Muscle of leg (tissue), 11 donors: ENCODE measurements around the gene LY6G5B. TPM values are rescaled to one million over a fixed set of nuclear protein-coding genes. Genes with fewer than 3 reads are reported as not detected.

ENCODE experiments used
- DNase-seq: peaks from one replicate; pipeline ENCODE4 v3.0.0; 2013
- H3K27ac ChIP-seq: one replicate; pipeline ENCODE4 v1.5.1; 2013; ENCODE audit warnings: mild to moderate bottlenecking, low read length, control low read depth
- H3K27me3 ChIP-seq: one replicate; pipeline ENCODE4 v1.6.1; 2013; ENCODE audit warnings: low read length; ENCODE audit not compliant: control insufficient read depth, insufficient read depth
- H3K36me3 ChIP-seq: one replicate; pipeline ENCODE4 v1.6.1; 2013; ENCODE audit warnings: low read length; ENCODE audit not compliant: control insufficient read depth, insufficient read depth
- H3K4me1 ChIP-seq: one replicate; pipeline ENCODE4 v1.6.1; 2013; ENCODE audit warnings: low read length; ENCODE audit not compliant: control insufficient read depth, insufficient read depth
- H3K4me3 ChIP-seq: one replicate; pipeline ENCODE4 v1.5.1; 2013; ENCODE audit warnings: low read length, control low read depth
- H3K9me3 ChIP-seq: replicated peaks from 2 replicates; pipeline ENCODE4 v1.6.1; 2013; ENCODE audit warnings: low read depth, low read length; ENCODE audit not compliant: control insufficient read depth
- WGBS: methylation state at CpG from one replicate; pipeline ENCODE4 v1.1.5; 2013; ENCODE audit warnings: missing lambda C conversion rate; ENCODE audit not compliant: insufficient coverage; 5-methylcytosine and 5-hydroxymethylcytosine counted together
- polyA plus RNA-seq, 8 donors: library from polyadenylated mRNA; unstranded; fragments of 120-200 nt; gene quantifications; one replicate each; pipeline versions ENCODE4 v1.2.1 to v1.2.3, GENCODE V29; 2013; ENCODE audit warnings: inconsistent platforms in 1 of 8, low replicate concordance in 1 of 8; ENCODE audit not compliant: insufficient read length in 8 of 8, insufficient read depth in 1 of 8
- total RNA-seq: library from RNA; stranded (reverse); fragments of 120-200 nt; gene quantifications from one replicate; pipeline ENCODE4 v1.2.4, GENCODE V29; 2013

LY6G5B gene
- total and polyA plus RNA-seq, 9 donors: 4.9 to 16.7 (median 12.4) TPM

DNA sequence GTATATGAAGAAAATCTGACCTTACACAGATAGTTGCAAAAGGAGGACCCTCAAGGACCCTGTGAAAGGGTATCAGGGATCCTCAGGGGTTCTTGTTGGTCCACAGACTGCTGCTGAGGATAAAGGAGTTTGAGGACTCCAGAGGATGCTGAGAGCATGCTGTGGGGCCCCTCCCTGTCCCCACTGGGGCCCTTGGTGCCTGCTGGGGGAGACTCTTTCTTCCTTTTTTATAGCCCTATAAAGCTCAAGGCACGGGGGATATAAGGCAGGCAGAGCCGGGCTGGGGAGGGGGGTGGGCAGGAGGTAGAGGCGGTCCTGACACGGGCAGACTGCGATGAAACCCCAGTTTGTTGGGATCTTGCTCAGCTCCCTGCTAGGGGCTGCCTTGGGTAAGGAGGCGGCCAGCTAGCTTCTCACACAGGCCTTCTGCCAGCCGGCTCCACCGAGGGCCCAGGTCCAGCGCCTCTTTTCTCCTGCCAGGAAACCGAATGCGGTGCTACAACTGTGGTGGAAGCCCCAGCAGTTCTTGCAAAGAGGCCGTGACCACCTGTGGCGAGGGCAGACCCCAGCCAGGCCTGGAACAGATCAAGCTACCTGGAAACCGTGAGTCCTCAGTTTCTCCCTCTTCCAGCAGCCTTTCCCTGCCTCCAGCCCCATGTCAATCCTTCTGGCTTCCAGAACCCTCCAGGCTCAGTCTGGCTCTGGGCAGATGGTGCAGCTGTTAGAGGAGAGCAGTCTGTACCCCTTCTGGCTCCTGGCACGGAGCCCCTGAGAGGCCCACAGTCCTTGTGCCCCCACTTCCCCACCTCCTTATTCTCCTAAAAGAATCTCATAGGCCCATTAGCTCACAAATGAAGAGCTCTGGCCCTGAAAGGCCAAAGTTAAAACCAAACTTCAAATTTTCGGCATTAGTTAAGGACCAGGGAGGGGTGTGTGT is 45.5 kb downstream of the LY6G5B start, which contains the start of gene LY6G6D:
Gene LY6G6D (plus strand): TSS at position 327 of the 937 bp plus-strand sequence. CDS start 8 bp downstream, at position 335.
- Histone ChIP-seq H3K9me3 (no peaks in the 10 kb centered on the region), H3K4me3 (no peak within 1 kb of the TSS), H3K4me1 (peaks cover 18% of the 10 kb centered on the region), H3K27ac (no peak within 1 kb of the TSS), H3K27me3 (no peaks in the 10 kb centered on the region), H3K36me3 (no peaks in the 10 kb centered on the region)
- 27% methylated on average over 10 of the region's 16 CpGs for WGBS
- peak; percentile 47 for DNase-seq

DNA sequence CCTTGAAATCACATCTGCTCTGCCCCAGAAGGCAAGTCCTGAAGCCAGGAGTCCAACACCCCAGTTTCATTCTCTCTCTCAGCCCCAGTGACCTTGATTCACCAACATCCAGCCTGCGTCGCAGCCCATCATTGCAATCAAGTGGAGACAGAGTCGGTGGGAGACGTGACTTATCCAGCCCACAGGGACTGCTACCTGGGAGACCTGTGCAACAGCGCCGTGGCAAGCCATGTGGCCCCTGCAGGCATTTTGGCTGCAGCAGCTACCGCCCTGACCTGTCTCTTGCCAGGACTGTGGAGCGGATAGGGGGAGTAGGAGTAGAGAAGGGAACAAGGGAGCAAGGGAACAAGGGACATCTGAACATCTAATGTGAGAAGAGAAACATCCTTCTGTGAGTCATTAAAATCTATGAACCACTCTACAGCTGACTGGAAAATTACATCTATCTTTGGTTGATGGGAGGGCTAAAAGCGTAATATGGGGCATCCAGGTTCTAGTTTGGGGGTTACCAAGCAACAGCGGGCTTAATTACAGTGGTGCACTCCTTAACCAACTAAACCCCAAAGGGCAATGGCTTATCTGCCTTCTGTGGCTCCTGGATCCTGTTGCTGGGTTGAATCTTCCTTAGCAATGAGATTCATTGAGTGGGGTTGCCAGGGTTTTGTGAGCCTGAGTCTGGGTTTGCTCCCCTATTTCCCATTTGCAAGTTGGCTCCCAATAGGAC is 47.9 kb downstream of the LY6G5B start:
- H3K9me3 ChIP-seq: no peaks in the 10 kb centered on the region
- H3K27me3 ChIP-seq: no peaks in the 10 kb centered on the region
- 52% methylated on average over 4 of the region's 10 CpGs for WGBS
- H3K27ac ChIP-seq: no peak overlapping the region
- DNase-seq: no peak
- no peaks in the 10 kb centered on the region for H3K36me3 ChIP-seq
- H3K4me3 ChIP-seq: no peak overlapping the region
- peaks cover 18% of the 10 kb centered on the region for H3K4me1 ChIP-seq

DNA sequence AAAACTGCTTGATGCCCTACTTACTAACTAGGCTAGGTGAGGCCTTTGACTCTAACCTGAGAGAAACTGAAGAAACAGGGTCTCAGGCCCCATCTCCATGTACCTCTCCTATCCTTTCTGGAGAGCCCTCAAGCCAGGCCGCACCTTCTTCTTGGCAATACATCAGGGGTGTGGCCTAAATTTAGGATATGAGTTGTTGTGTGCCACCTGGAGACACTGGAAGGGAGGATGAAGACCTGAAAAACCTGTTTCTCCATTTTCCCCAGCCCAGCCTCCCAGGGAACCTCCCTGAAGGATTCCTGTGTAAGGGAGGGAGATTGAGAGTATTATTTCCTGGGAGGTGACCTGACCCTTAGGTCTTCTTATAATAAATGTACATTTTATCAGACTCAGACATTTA is 48.5 kb downstream of the LY6G5B start:
- no peak overlapping the region for H3K4me3 ChIP-seq
- no peak for DNase-seq
- H3K27ac ChIP-seq: no peak overlapping the region
- no CpG with 5 or more reads among the region's 1 CpG for WGBS
- no peaks in the 10 kb centered on the region for H3K9me3 ChIP-seq
- no peaks in the 10 kb centered on the region for H3K27me3 ChIP-seq
- H3K36me3 ChIP-seq: no peaks in the 10 kb centered on the region
- H3K4me1 ChIP-seq: peaks cover 18% of the 10 kb centered on the region

DNA sequence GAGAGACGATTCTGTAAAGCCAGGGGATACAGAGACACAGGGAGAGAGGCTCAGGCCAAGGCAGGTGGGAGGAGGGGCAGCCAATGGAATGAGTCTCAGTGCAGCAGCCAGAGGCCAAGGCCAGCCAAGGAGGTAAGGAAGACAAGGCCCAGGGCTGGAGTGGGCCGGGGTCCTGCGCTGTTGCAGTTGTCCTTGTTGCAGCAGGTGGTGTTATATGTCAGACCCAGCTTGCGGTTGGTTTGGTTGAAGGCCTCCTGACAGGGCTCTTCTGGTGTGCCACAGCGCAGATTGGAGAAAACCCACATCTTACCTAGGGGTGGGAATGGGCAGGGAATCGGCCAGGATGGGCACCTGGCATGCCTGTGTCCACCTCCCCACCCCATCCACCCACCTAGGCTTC is 49.2 kb downstream of the LY6G5B start:
- Histone ChIP-seq H3K9me3 (no peaks in the 10 kb centered on the region), H3K27me3 (no peaks in the 10 kb centered on the region), H3K4me1 (peaks cover 14% of the 10 kb centered on the region), H3K4me3 (no peak overlapping the region), H3K36me3 (peaks cover 2% of the 10 kb centered on the region), H3K27ac (no peak overlapping the region)
- WGBS: 80% methylated on average over 4 of the region's 6 CpGs
- DNase-seq: no peak

DNA sequence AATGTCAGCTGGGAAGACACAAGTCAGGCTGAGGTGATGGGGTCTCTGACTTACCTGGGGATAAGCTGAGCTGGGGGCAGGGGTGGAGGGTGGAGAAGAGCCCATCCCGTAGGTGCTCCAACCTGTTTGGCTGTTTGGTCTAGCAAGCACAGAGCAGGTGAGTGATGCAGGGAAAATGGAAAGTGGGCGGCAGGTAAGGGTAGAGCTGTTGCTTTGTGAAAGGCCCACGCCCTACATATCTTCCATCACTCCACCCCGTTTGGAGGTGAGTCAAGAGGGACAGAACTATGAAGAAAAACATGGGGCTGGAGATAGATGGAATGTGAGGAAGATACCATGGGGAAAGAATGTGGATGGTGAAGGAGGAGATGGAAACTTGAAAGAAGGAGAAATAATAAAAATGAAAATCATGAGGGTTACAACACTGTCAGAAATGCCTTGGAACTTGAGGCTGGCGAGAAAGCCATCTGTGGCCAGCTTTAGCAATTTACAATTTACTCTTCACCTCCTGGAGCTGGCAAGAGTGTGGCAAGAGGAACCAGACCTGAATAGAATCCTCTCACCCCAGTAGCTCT is 50.5 kb downstream of the LY6G5B start:
- WGBS: 100% methylated on average over 1 of the region's 5 CpGs

DNA sequence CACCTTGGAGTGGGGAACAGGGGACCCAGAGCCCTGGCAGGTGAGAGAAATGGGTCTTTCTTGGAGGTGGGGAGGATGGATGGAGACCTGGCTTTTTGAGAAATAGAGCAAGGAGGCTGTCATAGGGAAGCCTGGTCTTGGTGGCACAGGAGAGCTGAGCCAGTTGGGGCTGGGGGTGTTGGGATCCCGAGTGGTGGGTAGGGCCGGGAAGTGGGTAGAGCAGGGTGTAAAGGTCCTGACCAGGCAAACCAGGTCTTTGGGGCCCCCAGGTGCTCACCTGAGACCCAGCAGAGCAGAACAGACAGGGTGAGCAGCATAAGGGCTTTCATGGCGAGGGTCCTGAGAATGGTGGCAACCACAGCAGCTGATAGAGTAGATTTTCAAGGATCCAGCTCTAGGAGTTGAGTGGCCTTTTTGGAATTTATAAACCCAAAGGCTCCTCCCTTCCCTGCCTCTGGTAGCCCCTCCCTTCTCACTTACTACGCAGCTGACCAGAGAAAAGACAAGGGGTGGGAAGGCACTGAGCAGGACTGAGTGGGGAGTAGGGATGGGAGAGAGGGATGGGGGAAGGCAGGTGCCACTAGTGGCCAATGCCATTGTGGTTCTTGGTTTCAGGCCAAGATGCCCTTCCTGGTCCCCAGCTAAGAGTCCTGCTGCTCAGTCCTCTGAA is 51.7 kb downstream of the LY6G5B start, which contains the start of gene LY6G6C:
Gene LY6G6C (minus strand): TSS at position 396 of the 670 bp plus-strand sequence. CDS start 67 bp downstream, at position 329.
- no peak within 1 kb of the TSS for H3K27ac ChIP-seq
- 100% methylated on average over 2 of the region's 4 CpGs for WGBS
- no peak for DNase-seq
- no peaks in the 10 kb centered on the region for H3K4me1 ChIP-seq
- no peaks in the 10 kb centered on the region for H3K9me3 ChIP-seq
- H3K4me3 ChIP-seq: no peak within 1 kb of the TSS
- H3K27me3 ChIP-seq: no peaks in the 10 kb centered on the region
- peaks cover 24% of the 10 kb centered on the region for H3K36me3 ChIP-seq

More for the DNA sequence above, 50.5 kb downstream of the LY6G5B start:
- H3K27ac ChIP-seq: no peak overlapping the region
- H3K9me3 ChIP-seq: no peaks in the 10 kb centered on the region
- no peak overlapping the region for H3K4me3 ChIP-seq
- no peak for DNase-seq
- peaks cover 12% of the 10 kb centered on the region for H3K36me3 ChIP-seq
- H3K4me1 ChIP-seq: peaks cover 4% of the 10 kb centered on the region
- no peaks in the 10 kb centered on the region for H3K27me3 ChIP-seq

DNA sequence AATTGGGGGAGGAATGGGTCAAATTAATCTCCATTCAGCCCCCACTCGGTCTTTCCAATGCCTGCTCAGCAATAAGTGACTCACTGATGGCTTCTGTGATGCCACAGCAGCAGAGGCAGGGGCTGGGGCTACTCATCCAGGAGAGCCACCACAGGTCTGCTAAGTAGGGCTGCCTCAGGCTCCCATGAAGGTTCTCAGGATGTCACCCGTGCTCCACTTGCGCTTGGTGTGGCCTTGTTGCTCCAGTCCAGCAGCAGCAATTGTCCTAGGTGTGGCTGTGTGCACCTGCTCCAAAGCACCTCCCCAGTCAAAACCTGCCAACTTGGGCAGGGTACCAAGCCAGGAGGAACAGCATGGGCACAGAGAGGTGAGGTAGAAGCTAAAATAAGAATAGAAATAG is 52.4 kb downstream of the LY6G5B start:
- WGBS: 95% methylated on average over 3 of the region's 3 CpGs
- peaks cover 1% of the 10 kb centered on the region for H3K4me1 ChIP-seq
- peaks cover 30% of the 10 kb centered on the region for H3K36me3 ChIP-seq
- DNase-seq: no peak
- no peaks in the 10 kb centered on the region for H3K27me3 ChIP-seq
- no peaks in the 10 kb centered on the region for H3K9me3 ChIP-seq
- no peak overlapping the region for H3K27ac ChIP-seq
- H3K4me3 ChIP-seq: no peak overlapping the region

Other genes with a start within 250 kb of the LY6G5B start
Only the 30 nearest of the 37 such genes appear.
- not detected for gene MCCD1, start 141.0 kb upstream of the LY6G5B start, total RNA-seq
- gene MCCD1, start 141.0 kb upstream of the LY6G5B start, polyA plus RNA-seq: not detected
- 354 TPM for gene DDX39B, start 128.0 kb upstream of the LY6G5B start, total RNA-seq
- 100 to 1,000 TPM; 311 to 433 (median 373) TPM for gene DDX39B, start 128.0 kb upstream of the LY6G5B start, polyA plus RNA-seq
- 1.4 TPM for gene ATP6V1G2, start 123.4 kb upstream of the LY6G5B start, total RNA-seq
- 1 to 10 TPM; 2.1 to 5.6 (median 4.6) TPM for gene ATP6V1G2, start 123.4 kb upstream of the LY6G5B start, polyA plus RNA-seq
- gene NFKBIL1, start 122.4 kb upstream of the LY6G5B start, total RNA-seq: 19.1 TPM
- 10 to 100 TPM; 16.3 to 20.6 (median 17.2) TPM for gene NFKBIL1, start 122.4 kb upstream of the LY6G5B start, polyA plus RNA-seq
- 0.04 TPM for gene LTA, start 97.7 kb upstream of the LY6G5B start, total RNA-seq
- gene LTA, start 97.7 kb upstream of the LY6G5B start, polyA plus RNA-seq: under 1 TPM in 5 of 8 donors, not detected in 3; 0.12 to 0.26 (median 0.19) TPM
- gene TNF, start 94.4 kb upstream of the LY6G5B start, total RNA-seq: 0.22 TPM
- gene TNF, start 94.4 kb upstream of the LY6G5B start, polyA plus RNA-seq: under 1 TPM in 6 of 8 donors, not detected in 2; 0.08 to 0.80 (median 0.25) TPM
- gene LTB, start 87.6 kb upstream of the LY6G5B start, total RNA-seq: 0.58 TPM
- 1 to 10 TPM; 1.1 to 2.9 (median 2.3) TPM for gene LTB, start 87.6 kb upstream of the LY6G5B start, polyA plus RNA-seq
- gene LST1, start 83.7 kb upstream of the LY6G5B start, total RNA-seq: 9.0 TPM
- 1 to 10 TPM; 5.0 to 7.7 (median 6.8) TPM for gene LST1, start 83.7 kb upstream of the LY6G5B start, polyA plus RNA-seq
- not detected for gene NCR3, start 77.0 kb upstream of the LY6G5B start, total RNA-seq
- under 1 TPM in 1 of 8 donors, not detected in 7; 0.14 TPM for gene NCR3, start 77.0 kb upstream of the LY6G5B start, polyA plus RNA-seq
- gene AIF1, start 54.7 kb upstream of the LY6G5B start, total RNA-seq: 29.2 TPM
- gene AIF1, start 54.7 kb upstream of the LY6G5B start, polyA plus RNA-seq: 10 to 100 TPM; 18.7 to 29.5 (median 21.1) TPM
- 51.3 TPM for gene PRRC2A, start 49.3 kb upstream of the LY6G5B start, total RNA-seq
- gene PRRC2A, start 49.3 kb upstream of the LY6G5B start, polyA plus RNA-seq: 100 to 1,000 TPM; 124 to 175 (median 153) TPM
- gene BAG6, start 17.3 kb upstream of the LY6G5B start, total RNA-seq: 150 TPM
- gene BAG6, start 17.3 kb upstream of the LY6G5B start, polyA plus RNA-seq: 100 to 1,000 TPM; 170 to 229 (median 214) TPM
- 2.6 TPM for gene APOM, start 14.1 kb upstream of the LY6G5B start, total RNA-seq
- gene APOM, start 14.1 kb upstream of the LY6G5B start, polyA plus RNA-seq: 1 to 10 TPM; 3.5 to 8.5 (median 4.1) TPM
- 17.1 TPM for gene C6orf47, start 9.2 kb upstream of the LY6G5B start, total RNA-seq
- 10 to 100 TPM; 13.7 to 18.9 (median 14.7) TPM for gene C6orf47, start 9.2 kb upstream of the LY6G5B start, polyA plus RNA-seq
- 9.8 TPM for gene GPANK1, start 5.0 kb upstream of the LY6G5B start, total RNA-seq
- gene GPANK1, start 5.0 kb upstream of the LY6G5B start, polyA plus RNA-seq: 10 to 100 TPM; 13.8 to 19.0 (median 15.7) TPM
- gene CSNK2B, start 3.9 kb upstream of the LY6G5B start, total RNA-seq: 107 TPM
- 100 to 1,000 TPM; 127 to 175 (median 140) TPM for gene CSNK2B, start 3.9 kb upstream of the LY6G5B start, polyA plus RNA-seq
- gene LY6G5C, start 11.1 kb downstream of the LY6G5B start, total RNA-seq: 0.80 TPM
- 1 to 10 TPM in 7 of 8 donors, under 1 TPM in 1; 0.70 to 3.9 (median 2.2) TPM for gene LY6G5C, start 11.1 kb downstream of the LY6G5B start, polyA plus RNA-seq
- gene ABHD16A, start 33.3 kb downstream of the LY6G5B start, total RNA-seq: 50.8 TPM
- gene ABHD16A, start 33.3 kb downstream of the LY6G5B start, polyA plus RNA-seq: 10 to 100 TPM; 42.0 to 55.8 (median 44.9) TPM
- not detected for gene LY6G6F, start 36.9 kb downstream of the LY6G5B start, total RNA-seq
- gene LY6G6F, start 36.9 kb downstream of the LY6G5B start, polyA plus RNA-seq: not detected
- 0.58 TPM for gene LY6G6D, start 45.4 kb downstream of the LY6G5B start, total RNA-seq
- gene LY6G6D, start 45.4 kb downstream of the LY6G5B start, polyA plus RNA-seq: 1 to 10 TPM in 1 of 8 donors, under 1 TPM in 4, not detected in 3; 0.31 to 1.7 (median 0.75) TPM
- gene LY6G6C, start 51.8 kb downstream of the LY6G5B start, total RNA-seq: 0.09 TPM
- 1 to 10 TPM in 1 of 8 donors, under 1 TPM in 6, not detected in 1; 0.15 to 1.2 (median 0.37) TPM for gene LY6G6C, start 51.8 kb downstream of the LY6G5B start, polyA plus RNA-seq
- 0.09 TPM for gene MPIG6B, start 53.4 kb downstream of the LY6G5B start, total RNA-seq
- gene MPIG6B, start 53.4 kb downstream of the LY6G5B start, polyA plus RNA-seq: 1 to 10 TPM in 1 of 8 donors, under 1 TPM in 7; 0.44 to 1.2 (median 0.74) TPM
- gene DDAH2, start 59.3 kb downstream of the LY6G5B start, total RNA-seq: 101 TPM
- gene DDAH2, start 59.3 kb downstream of the LY6G5B start, polyA plus RNA-seq: 100 to 1,000 TPM; 111 to 147 (median 135) TPM
- 219 TPM for gene CLIC1, start 66.6 kb downstream of the LY6G5B start, total RNA-seq
- 100 to 1,000 TPM; 117 to 177 (median 152) TPM for gene CLIC1, start 66.6 kb downstream of the LY6G5B start, polyA plus RNA-seq
- gene MSH5, start 70.0 kb downstream of the LY6G5B start, total RNA-seq: 9.1 TPM
- 10 to 100 TPM in 6 of 8 donors, 1 to 10 TPM in 2; 5.3 to 20.8 (median 11.5) TPM for gene MSH5, start 70.0 kb downstream of the LY6G5B start, polyA plus RNA-seq
- 2.7 TPM for gene SAPCD1, start 92.7 kb downstream of the LY6G5B start, total RNA-seq
- gene SAPCD1, start 92.7 kb downstream of the LY6G5B start, polyA plus RNA-seq: 1 to 10 TPM; 1.4 to 6.3 (median 2.9) TPM
- 1.2 TPM for gene VWA7, start 107.4 kb downstream of the LY6G5B start, total RNA-seq
- gene VWA7, start 107.4 kb downstream of the LY6G5B start, polyA plus RNA-seq: 1 to 10 TPM in 7 of 8 donors, under 1 TPM in 1; 0.71 to 2.1 (median 1.6) TPM
- 21.9 TPM for gene VARS1, start 125.8 kb downstream of the LY6G5B start, total RNA-seq
- 10 to 100 TPM; 35.1 to 63.0 (median 51.2) TPM for gene VARS1, start 125.8 kb downstream of the LY6G5B start, polyA plus RNA-seq
- 42.0 TPM for gene LSM2, start 137.0 kb downstream of the LY6G5B start, total RNA-seq
- 10 to 100 TPM; 41.3 to 64.3 (median 56.8) TPM for gene LSM2, start 137.0 kb downstream of the LY6G5B start, polyA plus RNA-seq
- 2.3 TPM for gene HSPA1L, start 145.3 kb downstream of the LY6G5B start, total RNA-seq
- gene HSPA1L, start 145.3 kb downstream of the LY6G5B start, polyA plus RNA-seq: 1 to 10 TPM; 2.9 to 4.1 (median 3.6) TPM